MM.1S (cell line): ENCODE results near the gene CLN3.

ENCODE experiments used
- DNase-seq: peaks from one replicate; pipeline ENCODE4 v3.0.0-alpha.2; 2015
- H2AFZ ChIP-seq: fragments of 300-600 bp; sonication (generic); 2 replicates; pipeline ENCODE4 v1.6.0; 2016; ENCODE audit warnings: antibody characterized with exemption, low read length
- H3F3A ChIP-seq: fragments of 300-600 bp; sonication (generic); 2 replicates; pipeline ENCODE4 v1.6.1; 2016; ENCODE audit warnings: mild to moderate bottlenecking, antibody characterized with exemption, low read length, moderate library complexity, mixed read lengths; ENCODE audit not compliant: insufficient read depth
- H3K27ac ChIP-seq: fragments of 300-600 bp; sonication (generic); 2 replicates; pipeline ENCODE4 v1.5.1; 2016; ENCODE audit warnings: mild to moderate bottlenecking, low read length
- H3K27me3 ChIP-seq: fragments of 300-600 bp; sonication (generic); replicated peaks from 2 replicates; pipeline ENCODE4 v1.6.0; 2016; ENCODE audit warnings: low read length; ENCODE audit not compliant: insufficient read depth
- H3K36me3 ChIP-seq: fragments of 300-600 bp; sonication (generic); replicated peaks from 2 replicates; pipeline ENCODE4 v1.6.1; 2016; ENCODE audit warnings: mild to moderate bottlenecking, low read length, mixed read lengths; ENCODE audit not compliant: insufficient read depth
- H3K4me1 ChIP-seq: fragments of 300-600 bp; sonication (generic); 2 replicates; pipeline ENCODE4 v1.6.1; 2016; ENCODE audit warnings: low read length, mixed read lengths
- H3K4me2 ChIP-seq: fragments of 300-600 bp; sonication (generic); 2 replicates; pipeline ENCODE4 v1.6.0; 2016; ENCODE audit warnings: low read depth, low read length
- H3K4me3 ChIP-seq: fragments of 300-600 bp; sonication (generic); 2 replicates; pipeline ENCODE4 v1.5.1; 2016; ENCODE audit warnings: low read length, mixed read lengths
- H3K79me2 ChIP-seq: fragments of 300-600 bp; sonication (generic); 2 replicates; pipeline ENCODE4 v1.6.1; 2016; ENCODE audit warnings: mixed run types, low read length, mixed read lengths
- H3K9ac ChIP-seq: fragments of 300-600 bp; sonication (generic); 2 replicates; pipeline ENCODE4 v1.6.1; 2016; ENCODE audit warnings: low read length, mixed read lengths
- H3K9me2 ChIP-seq: fragments of 300-600 bp; sonication (generic); replicated peaks from 2 replicates; pipeline ENCODE4 v1.6.1; 2016; ENCODE audit warnings: mild to moderate bottlenecking, low read length, mixed read lengths; ENCODE audit not compliant: insufficient read depth
- H3K9me3 ChIP-seq: fragments of 300-600 bp; sonication (generic); replicated peaks from 2 replicates; pipeline ENCODE4 v1.6.1; 2016; ENCODE audit warnings: mild to moderate bottlenecking, low read length, mixed read lengths; ENCODE audit not compliant: insufficient read depth
- H4K20me1 ChIP-seq: fragments of 300-600 bp; sonication (generic); 2 replicates; pipeline ENCODE4 v1.6.1; 2016; ENCODE audit warnings: mild to moderate bottlenecking, low read length, moderate library complexity, mixed read lengths; ENCODE audit not compliant: insufficient read depth
- EZH2 ChIP-seq: fragments of 300-600 bp; sonication (generic); optimal IDR thresholded peaks from 2 replicates; pipeline ENCODE3; 2017; ENCODE audit warnings: low read depth, mild to moderate bottlenecking, antibody characterized with exemption, low read length, mixed read lengths
- EZH2phosphoT487 ChIP-seq: fragments of 300-600 bp; sonication (generic); IDR thresholded peaks from 2 replicates; pipeline ENCODE4 v1.6.1; 2018; ENCODE audit warnings: antibody characterized with exemption, low read length
- TF ChIP-seq, protein P1 (sequence below): fragments of 300-600 bp; sonication (generic); IDR thresholded peaks from 2 replicates; pipeline ENCODE4 v1.5.1; 2016; ENCODE audit warnings: antibody characterized with exemption, low read length, mixed read lengths

The CLN3 gene

DNA sequence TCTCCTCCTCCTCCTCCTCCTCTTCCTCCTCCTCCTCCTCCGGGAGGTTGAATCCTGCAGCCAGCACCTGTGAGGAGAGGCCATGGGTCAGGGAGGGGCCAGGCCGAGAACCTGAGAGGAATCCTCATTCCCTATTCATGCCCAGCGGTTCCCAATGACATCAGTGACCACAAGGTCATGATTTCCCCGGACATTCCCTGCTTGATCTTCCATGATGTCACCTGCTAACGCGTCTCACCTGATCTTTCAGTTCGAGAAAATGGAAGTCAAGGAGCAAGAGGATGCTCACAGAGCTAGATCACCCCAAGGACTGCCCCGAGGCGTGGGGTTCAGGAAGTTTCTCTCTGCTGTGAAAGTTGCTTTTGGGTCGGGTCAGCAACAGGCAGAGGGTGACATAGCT is 8.0 kb upstream of the CLN3 start:
- Histone ChIP-seq H3K36me3 (no peaks in the 10 kb centered on the region), H3K9me3 (no peaks in the 10 kb centered on the region), H3K79me2 (no peaks in the 10 kb centered on the region), H2AFZ (no peak overlapping the region), H3K4me1 (no peaks in the 10 kb centered on the region), H3K4me2 (no peak overlapping the region), H3K27ac (no peak overlapping the region), H3K4me3 (no peak overlapping the region), H3F3A (no peaks in the 10 kb centered on the region), H4K20me1 (no peaks in the 10 kb centered on the region), H3K9me2 (no peaks in the 10 kb centered on the region), H3K9ac (no peak overlapping the region), H3K27me3 (peaks cover 8% of the 10 kb centered on the region)
- DNase-seq = no peak
- TF ChIP-seq EZH2 (no peak), EZH2phosphoT487 (no peak)
- TF ChIP-seq, protein P1, sequence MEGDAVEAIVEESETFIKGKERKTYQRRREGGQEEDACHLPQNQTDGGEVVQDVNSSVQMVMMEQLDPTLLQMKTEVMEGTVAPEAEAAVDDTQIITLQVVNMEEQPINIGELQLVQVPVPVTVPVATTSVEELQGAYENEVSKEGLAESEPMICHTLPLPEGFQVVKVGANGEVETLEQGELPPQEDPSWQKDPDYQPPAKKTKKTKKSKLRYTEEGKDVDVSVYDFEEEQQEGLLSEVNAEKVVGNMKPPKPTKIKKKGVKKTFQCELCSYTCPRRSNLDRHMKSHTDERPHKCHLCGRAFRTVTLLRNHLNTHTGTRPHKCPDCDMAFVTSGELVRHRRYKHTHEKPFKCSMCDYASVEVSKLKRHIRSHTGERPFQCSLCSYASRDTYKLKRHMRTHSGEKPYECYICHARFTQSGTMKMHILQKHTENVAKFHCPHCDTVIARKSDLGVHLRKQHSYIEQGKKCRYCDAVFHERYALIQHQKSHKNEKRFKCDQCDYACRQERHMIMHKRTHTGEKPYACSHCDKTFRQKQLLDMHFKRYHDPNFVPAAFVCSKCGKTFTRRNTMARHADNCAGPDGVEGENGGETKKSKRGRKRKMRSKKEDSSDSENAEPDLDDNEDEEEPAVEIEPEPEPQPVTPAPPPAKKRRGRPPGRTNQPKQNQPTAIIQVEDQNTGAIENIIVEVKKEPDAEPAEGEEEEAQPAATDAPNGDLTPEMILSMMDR = no peak

- Histone ChIP-seq H3K9ac (no peak overlapping the region), H3K9me2 (no peaks in the 10 kb centered on the region), H2AFZ (no peak overlapping the region), H3K4me1 (peaks cover 8% of the 10 kb centered on the region), H3K9me3 (no peaks in the 10 kb centered on the region), H4K20me1 (no peaks in the 10 kb centered on the region), H3F3A (no peaks in the 10 kb centered on the region), H3K4me3 (no peak overlapping the region), H3K36me3 (no peaks in the 10 kb centered on the region), H3K27ac (no peak overlapping the region), H3K4me2 (no peak overlapping the region), H3K79me2 (no peaks in the 10 kb centered on the region), H3K27me3 (peaks cover 3% of the 10 kb centered on the region; the same call in 1 of the 2 replicates)
- TF ChIP-seq EZH2phosphoT487 (no peak), EZH2 (no peak)
- TF ChIP-seq, protein P1 = no peak
- no peak for DNase-seq
These were observed 7.0 kb upstream of the CLN3 start for GRCh38 chr16:28498666-28499381.

- Histone ChIP-seq H3K4me1 (peaks cover 14% of the 10 kb centered on the region), H3K9me3 (no peaks in the 10 kb centered on the region), H2AFZ (no peak overlapping the region), H3K4me2 (no peak overlapping the region), H3K9me2 (no peaks in the 10 kb centered on the region), H3K79me2 (no peaks in the 10 kb centered on the region), H3K27me3 (no peaks in the 10 kb centered on the region; the same call in 1 of the 2 replicates), H4K20me1 (no peaks in the 10 kb centered on the region), H3K4me3 (no peak overlapping the region), H3K36me3 (no peaks in the 10 kb centered on the region), H3F3A (0 out of 2 replicates have a peak, but pooled peaks cover 2% of the 10 kb centered on the region), H3K9ac (no peak overlapping the region), H3K27ac (no peak overlapping the region)
- TF ChIP-seq EZH2 = no peak
- no peak for DNase-seq
These were observed 6.2 kb upstream of the CLN3 start for GRCh38 chr16:28497861-28498599.
